ENCODE data around the gene ELOB. TPM values are rescaled to one million over a fixed set of nuclear protein-coding genes. Genes with fewer than 3 reads are reported as not detected.

Gene ELOB
- total RNA-seq, 1 donor from 2014 or later = 237 TPM

GRCh38 chr16:2818272-2818876 is 41.3 kb upstream of the ELOB start:
- H3K9me3 Mint-ChIP-seq = no peaks in the 10 kb centered on the region
- no peak overlapping the region for H3K27ac Mint-ChIP-seq
- no peak overlapping the region for H3K4me3 Mint-ChIP-seq
- peaks cover 4% of the 10 kb centered on the region for H3K4me1 Mint-ChIP-seq (ENCODE audit: unreplicated experiment)
- peaks cover 11% of the 10 kb centered on the region for H3K27me3 Mint-ChIP-seq
- DNase-seq (ENCODE audit: extremely low spot score, unreplicated experiment) = no peak
- no peaks in the 10 kb centered on the region for H3K36me3 Mint-ChIP-seq
- no peak for TF ChIP-seq CTCF (conservative IDR thresholded peaks at IDR 0.05)

- H3K27ac Mint-ChIP-seq = no peak overlapping the region
- DNase-seq (ENCODE audit: extremely low spot score, unreplicated experiment) = peak; percentile 68
- H3K36me3 Mint-ChIP-seq = no peaks in the 10 kb centered on the region
- peaks cover 5% of the 10 kb centered on the region for H3K27me3 Mint-ChIP-seq
- H3K4me3 Mint-ChIP-seq = no peak overlapping the region
- no peaks in the 10 kb centered on the region for H3K9me3 Mint-ChIP-seq
- H3K4me1 Mint-ChIP-seq (ENCODE audit: unreplicated experiment) = peaks cover 4% of the 10 kb centered on the region
- TF ChIP-seq CTCF (conservative IDR thresholded peaks at IDR 0.05) = no peak
Observed at GRCh38 chr16:2817340-2818271, 40.5 kb upstream of the ELOB start.

- Mint-ChIP-seq H3K27ac (no peak within 1 kb of the TSS), H3K27me3 (peaks cover 4% of the 10 kb centered on the region)
- no peak for DNase-seq (ENCODE audit: extremely low spot score, unreplicated experiment)
Observed at GRCh38 chr16:2816751-2817339, 39.8 kb upstream of the ELOB start, which contains the start of gene PRSS21. Gene PRSS21, plus strand, starts transcription at chr16:2817237. Its CDS starts 32 bp downstream, at chr16:2817269.

GRCh38 chr16:2815299-2815771 is 38.3 kb upstream of the ELOB start:
- no peak for DNase-seq (ENCODE audit: extremely low spot score, unreplicated experiment)
- Mint-ChIP-seq H3K4me1 (ENCODE audit: unreplicated experiment) (peaks cover 4% of the 10 kb centered on the region), H3K9me3 (no peaks in the 10 kb centered on the region), H3K36me3 (no peaks in the 10 kb centered on the region), H3K27ac (no peak overlapping the region), H3K27me3 (peaks cover 9% of the 10 kb centered on the region), H3K4me3 (no peak overlapping the region)
- TF ChIP-seq CTCF (conservative IDR thresholded peaks at IDR 0.05) = no peak

More at GRCh38 chr16:2816751-2817339, 39.8 kb upstream of the ELOB start, which contains the start of gene PRSS21:
- Mint-ChIP-seq H3K36me3 (no peaks in the 10 kb centered on the region), H3K4me1 (ENCODE audit: unreplicated experiment) (peaks cover 4% of the 10 kb centered on the region), H3K4me3 (no peak within 1 kb of the TSS), H3K9me3 (no peaks in the 10 kb centered on the region)
- TF ChIP-seq CTCF (conservative IDR thresholded peaks at IDR 0.05) = no peak

- no peak for DNase-seq (ENCODE audit: extremely low spot score, unreplicated experiment)
- H3K4me3 Mint-ChIP-seq = no peak overlapping the region
- no peaks in the 10 kb centered on the region for H3K36me3 Mint-ChIP-seq
- H3K27me3 Mint-ChIP-seq = peaks cover 14% of the 10 kb centered on the region
- H3K9me3 Mint-ChIP-seq = no peaks in the 10 kb centered on the region
- H3K4me1 Mint-ChIP-seq (ENCODE audit: unreplicated experiment) = peaks cover 4% of the 10 kb centered on the region
- no peak for TF ChIP-seq CTCF (conservative IDR thresholded peaks at IDR 0.05)
- H3K27ac Mint-ChIP-seq = no peak overlapping the region
Observed at GRCh38 chr16:2814551-2815298, 37.6 kb upstream of the ELOB start.
